GM19455 (cell line): ENCODE results near the gene GCK.
"Not testable (repeated sequence)": the region's sequence is repeated elsewhere in the genome, so short reads cannot be mapped to it uniquely, and the experiment has no call there.

Source experiments
- ATAC-seq: cut with Tn5 transposase; IDR thresholded peaks from one replicate; pipeline ENCODE4 v1.9.1; 2021; ENCODE audit not compliant: unreplicated experiment

The GCK gene

DNA sequence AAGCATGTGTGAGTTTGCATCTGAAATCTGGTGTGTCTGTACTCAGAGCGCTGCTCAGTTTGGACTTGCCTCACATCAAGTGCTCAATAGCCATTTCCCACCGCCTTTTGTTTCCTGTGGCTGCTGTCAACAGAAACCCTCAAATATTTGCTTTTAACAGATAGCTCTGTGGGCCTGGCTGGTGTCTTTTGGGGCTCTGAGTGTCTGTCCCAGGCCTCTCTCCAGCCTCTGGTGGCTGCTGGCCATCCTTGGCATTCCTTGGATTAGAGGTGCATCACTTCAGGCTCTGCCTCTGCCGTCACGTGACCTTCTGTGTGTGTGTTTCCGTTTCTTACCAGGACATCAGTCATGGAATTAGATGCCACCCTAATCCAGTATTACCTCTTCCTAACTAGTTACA lies 20.9 kb upstream of the GCK start:
- ATAC-seq = no peak

DNA sequence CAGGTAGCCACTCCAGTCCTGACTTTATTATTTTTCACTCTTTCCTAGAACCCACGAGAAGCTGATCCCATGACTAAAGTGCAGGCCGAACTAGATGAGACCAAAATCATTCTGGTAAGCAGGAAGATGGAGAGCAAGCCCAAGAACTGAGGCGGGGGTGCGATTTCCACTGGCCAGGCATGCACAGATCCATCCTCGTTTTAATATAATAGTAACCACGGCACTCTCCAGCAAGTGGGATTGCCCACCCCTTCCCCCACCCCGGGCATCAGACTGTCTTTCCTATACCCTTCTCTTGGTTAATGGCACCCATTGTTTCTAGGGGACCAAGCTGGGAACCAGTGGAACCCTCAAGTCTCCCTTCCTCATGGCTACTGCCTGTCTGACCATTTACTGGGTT lies 18.8 kb upstream of the GCK start:
- ATAC-seq = no peak

DNA sequence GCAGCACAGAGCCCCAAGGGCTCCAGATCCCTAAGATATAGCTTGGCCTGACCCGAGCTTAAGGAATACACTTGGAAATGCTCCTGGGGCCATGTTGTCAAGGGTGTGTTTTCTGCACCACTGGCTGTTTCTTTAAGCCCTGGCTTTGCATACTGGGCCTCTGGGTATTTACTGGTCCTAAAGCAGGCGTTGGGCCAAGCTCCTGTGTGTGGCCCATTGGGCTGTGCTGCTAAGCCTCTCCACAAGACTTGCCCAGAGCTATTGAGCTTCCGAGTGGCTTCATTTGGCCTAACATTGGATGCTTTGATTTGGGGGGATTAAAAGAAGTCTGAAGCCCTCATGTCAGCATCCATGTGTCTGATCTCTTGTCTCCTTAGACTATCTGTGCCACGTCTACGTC lies 16.8 kb upstream of the GCK start:
- no peak for ATAC-seq

DNA sequence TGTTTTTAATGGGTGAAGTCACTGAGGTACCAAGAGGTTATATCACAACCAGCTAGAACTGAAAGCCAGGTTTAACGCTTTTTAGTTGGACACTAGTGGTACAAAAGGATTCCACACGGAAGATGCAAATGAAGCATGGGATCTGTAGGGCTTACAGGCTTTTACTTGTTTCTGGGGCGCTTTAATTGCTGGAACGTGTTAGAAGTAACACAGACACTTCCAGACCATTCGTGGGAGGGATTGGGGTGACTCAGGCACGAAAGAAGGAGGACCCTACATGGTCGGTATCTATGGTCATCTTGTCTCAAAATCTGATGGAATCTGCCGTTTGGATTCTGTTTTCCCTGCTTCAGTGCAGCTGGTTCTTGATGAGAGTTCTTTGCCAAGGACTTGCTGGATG lies 12.6 kb upstream of the GCK start:
- ATAC-seq = no peak

DNA sequence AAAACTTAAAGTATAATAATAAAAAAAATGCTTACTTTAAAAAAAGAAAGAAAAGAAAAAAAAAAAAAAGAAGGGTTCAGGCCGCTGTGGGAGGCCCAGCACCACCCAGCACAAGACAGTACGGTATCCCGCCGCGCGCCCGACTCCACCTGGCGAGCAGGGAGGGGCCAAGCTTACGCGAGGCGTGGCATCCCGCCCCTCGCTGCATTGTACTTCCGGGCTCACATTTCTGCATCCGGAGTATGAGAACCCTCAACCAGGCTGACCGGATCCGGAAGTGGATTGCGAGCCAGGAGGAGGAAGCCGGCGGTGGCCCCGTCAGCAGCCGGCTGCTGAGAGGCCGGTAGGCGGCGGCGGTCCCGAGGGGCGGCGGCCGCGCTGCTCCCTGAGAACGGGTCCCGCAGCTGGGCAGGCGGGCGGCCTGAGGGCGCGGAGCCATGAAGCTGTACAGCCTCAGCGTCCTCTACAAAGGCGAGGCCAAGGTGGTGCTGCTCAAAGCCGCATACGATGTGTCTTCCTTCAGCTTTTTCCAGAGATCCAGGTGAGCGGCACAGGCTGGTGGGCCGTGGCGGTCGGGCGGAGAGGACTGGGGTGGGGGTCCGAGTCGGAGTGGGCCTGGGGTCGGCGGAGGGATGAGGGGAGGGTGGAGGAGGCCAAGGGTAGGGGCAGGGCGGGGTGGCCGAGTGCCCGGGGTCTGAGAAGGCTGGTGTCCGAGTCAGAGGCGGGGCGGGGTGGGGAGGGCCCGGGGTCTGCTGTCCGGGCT lies 11.6 kb upstream of the GCK start, which contains the start of gene YKT6:
YKT6 (plus strand) TSS at position 280 of the 763 bp plus-strand sequence; CDS start at position 438, 158 bp downstream.
- peak; percentile 98 for ATAC-seq

DNA sequence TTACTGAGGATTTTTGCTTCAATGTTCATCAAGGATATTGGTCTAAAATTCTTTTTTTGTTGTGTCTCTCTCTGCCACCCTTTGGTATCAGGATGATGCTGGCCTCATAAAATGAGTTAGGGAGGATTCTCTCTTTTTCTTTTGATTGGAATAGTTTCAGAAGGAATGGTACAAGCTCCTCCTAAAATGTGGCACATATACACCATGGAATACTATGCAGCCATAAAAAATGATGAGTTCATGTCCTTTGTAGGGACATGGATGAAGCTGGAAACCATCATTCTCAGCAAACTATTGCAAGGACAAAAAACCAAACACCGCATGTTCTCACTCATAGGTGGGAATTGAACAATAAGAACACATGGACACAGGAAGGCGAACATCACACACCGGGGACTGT lies 10.9 kb upstream of the GCK start:
- ATAC-seq = not testable (repeated sequence)

DNA sequence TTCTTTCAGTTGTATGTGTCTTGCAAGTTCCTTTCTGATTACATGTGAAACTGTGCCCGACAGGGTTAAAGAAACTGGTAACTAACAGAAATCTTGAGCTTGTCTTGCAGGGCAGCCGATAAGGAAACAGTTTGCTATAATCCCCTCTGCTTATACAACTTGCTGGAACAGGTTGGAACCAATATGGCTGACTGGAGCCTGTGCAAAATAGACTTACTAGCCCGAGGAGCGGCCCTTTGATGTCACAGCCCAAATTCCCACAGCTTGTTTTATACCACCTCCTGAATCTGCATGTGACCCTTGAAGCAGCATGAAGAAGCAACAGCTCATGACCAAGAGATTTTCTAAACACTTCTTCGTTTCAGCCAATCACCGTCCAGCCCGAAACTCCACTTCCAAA lies 8.2 kb upstream of the GCK start:
- no peak for ATAC-seq

DNA sequence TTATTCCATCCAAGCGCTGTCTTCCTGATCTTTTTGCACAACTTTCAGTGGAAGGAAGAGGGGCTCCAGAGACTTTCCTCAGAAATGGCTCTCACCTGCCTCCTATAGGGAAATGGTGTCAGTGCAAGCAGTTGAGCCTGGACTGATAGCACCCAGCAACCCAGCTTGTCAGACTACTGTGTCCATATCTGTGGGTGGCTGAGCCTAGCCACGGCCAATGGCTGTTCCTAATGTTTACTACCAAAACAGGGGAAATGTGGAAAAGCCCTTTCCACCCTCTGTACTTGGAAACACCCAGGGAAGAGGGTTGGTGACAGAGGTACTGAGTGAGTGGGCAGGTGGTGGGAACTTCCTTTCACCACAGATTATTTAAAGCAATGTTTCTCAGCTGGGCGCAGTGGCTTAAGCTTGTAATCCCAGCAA lies 7.2 kb upstream of the GCK start:
- no peak for ATAC-seq

DNA sequence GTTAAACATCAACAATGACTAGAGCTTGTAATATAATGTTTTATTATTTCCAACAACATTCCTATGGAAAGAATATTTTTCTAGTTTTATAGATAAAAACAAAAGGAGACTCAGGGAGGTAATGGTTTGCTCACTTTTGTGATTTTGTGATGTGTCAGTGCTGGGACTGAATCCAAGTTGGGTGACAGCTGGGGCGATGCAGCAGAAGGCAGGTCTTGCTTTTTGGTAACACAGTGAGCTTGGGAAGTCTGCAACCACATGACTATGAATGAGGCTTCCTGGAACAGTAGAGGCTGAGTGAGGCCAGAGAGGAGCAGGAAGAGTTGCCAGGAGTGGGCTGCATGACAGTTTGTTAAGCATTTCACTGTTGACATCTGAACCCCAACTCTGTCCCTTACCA lies 6.7 kb upstream of the GCK start:
- ATAC-seq = no peak

DNA sequence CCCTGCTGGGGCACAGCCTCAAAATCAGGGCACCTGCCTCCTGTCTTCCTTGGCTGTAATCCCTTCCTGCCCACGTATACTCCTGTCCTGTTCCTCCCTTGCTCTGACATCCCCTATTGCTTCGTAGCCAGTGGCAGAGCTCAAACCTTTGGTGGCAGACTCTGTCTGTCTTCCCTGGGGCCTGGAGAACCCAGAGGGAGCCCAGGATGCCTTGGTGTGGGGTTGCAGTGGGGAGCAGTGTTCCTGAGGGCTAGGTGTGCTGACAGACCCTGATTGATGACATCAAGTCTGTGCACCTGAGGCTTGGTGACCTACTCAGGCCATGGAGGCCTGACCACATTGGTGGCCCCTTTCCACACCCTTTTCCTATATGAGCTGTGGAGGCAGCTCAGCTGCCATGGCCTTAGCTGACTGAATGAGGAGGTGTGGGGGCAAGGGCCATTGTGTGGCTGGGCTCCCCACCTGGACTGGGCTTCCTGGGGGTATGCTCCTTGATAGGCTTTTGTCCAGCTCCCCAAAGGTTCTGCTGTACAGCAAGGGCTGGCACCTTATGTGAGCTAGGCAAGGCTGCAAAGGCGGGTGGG lies 5.4 kb upstream of the GCK start:
- no peak for ATAC-seq

DNA sequence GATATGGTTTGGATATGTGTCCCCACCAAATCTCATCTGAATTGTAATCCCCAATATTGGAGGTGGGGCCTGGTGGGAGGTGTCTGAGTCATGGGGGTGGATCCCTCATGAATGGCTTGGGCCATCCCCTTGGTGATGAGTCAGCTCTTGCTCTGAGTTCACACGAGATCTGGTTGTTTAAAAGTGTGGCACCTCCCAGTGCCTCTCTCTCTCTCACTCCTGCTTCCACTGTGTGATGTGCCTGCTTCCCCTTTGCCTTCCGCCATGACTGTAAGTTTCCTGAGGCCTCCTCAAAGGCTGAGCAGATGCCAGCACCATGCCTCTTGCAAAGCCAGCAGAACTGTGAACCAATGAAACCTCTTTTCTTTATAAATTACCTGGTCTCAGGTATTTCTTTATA lies 4.8 kb upstream of the GCK start:
- ATAC-seq = no peak

DNA sequence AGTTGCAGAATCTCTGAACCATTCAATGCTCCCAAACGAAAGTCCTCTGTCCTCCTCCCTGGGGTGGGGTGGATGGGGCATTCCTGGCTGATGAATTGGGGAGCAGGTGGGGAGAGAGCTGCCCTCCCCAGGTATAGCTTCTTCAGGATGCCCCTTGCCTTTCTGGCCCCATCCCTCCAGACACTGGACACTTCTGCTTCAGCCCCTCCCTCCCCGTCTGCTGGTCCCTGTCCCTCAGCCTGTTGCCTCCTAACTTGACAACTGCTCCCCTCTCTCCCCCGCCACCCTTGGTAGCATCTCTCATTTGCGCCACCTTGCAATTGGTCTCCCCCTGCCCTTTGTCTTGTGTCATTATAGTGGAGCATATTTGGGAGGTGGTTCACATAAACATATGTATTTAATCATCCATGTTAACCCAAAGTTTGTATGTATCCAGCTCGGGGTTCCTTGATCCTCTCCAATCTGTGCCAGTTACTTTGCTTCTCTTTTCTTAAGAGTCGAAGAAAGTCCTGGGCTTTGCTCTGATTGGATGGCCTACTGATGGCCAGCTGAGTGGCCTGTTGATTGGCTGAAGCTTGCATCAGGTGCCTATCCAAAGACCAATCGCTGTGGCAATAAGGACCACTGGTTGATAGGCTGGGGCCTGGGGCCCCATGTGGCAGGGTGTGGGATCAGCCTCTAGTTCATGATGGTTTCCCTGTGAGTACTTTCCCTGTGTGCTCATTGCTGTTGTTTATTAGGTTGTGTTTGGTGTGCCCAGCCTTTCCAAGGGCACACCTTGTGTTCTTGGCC lies 4.0 kb upstream of the GCK start:
- ATAC-seq = no peak

DNA sequence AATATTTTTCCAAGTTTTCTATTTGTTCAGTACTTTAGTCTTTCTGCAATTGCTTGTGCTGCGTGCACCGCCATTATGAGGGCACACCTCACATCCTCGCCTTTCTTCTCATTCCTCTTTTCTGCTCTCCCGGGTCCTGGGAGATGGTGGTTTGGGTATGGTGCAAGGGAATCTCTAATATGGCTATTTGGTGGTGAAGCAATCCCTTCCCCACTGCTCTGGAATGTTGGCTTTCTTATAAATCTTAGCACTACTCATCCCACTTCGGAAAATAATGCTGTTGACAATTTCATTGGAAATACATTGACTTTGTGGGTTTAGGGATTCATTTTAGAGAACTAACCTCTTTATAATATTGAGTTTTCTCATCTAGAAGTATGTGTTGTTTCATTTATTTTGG lies 1.9 kb upstream of the GCK start:
- no peak for ATAC-seq

DNA sequence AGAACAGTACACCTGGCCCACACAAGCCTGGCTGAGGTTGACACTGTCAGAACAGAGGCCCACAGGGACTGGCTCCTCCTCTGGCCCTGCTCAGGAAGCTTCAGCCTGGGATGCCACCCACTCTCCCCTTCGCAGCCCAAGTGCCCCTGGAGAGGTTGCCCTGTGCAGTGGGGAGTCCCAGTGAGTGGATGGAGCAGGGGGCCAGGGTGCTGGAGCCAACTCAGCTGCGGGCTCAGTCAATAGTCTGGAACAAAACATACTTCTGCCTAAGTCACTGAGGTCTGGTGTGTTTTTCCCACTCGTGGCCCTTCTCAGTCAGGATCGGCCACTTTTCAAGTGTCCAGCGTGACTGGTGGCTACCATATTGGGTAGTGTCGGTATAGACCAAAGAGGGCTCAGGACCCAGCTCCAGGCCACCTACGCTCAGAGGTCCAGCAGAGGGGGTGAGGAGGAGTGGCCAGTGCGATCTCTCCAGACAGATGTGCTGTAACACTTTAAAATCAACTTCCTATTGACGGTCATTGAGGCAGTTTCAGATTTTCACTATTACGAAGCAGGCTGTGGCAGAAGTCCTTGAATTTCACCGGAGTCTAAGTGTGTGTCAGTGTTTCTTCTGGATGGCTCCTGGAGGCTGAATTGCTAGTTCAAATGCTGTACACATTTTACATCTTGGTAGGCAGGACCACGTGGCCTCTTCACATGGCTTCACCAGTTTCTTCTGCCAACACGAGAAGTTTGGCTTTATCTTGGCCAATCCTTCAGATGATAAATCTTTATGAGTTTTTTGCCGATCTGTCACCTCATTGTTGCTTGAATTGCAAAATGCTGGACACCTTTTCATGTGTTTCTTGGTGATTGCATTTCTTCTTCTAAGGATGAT lies 994 bp upstream of the GCK start:
- no peak for ATAC-seq

DNA sequence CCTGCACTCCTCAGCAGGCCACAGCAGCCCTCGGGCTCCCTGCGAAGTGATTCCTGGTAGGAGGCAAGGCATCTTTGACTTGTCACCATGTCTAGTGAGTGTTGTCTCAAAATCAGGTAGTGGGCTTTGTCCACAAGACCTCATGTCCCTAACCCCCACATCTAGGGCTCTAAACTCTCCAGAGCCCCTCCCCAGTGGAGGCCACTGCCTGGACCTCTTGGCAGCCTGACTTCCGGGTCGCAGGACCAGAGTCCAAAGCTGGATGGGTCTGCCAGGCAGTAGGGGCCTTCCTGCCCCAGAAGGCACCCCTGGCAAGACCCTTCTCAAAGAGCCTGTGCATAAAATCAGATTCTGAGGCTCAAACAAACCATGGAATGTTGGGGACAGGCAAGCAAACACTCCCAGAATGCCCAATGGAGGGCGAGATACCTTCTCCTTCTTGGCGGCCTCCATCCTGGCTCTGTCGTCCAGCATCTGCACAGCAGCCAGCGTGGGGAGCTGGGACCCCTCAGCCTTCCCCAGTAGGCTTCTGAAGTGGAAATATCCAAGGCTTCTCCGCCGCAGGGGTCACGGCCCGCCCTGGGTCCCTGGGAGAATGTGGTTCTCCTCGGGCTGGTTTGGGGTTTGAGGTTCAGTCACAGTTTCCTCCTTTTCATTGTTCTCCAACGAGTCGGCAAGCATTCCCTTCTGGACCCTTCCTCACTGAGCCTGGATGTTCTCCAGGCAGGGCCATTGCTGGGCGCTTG lies 586 bp downstream of the GCK start:
- ATAC-seq = no peak

DNA sequence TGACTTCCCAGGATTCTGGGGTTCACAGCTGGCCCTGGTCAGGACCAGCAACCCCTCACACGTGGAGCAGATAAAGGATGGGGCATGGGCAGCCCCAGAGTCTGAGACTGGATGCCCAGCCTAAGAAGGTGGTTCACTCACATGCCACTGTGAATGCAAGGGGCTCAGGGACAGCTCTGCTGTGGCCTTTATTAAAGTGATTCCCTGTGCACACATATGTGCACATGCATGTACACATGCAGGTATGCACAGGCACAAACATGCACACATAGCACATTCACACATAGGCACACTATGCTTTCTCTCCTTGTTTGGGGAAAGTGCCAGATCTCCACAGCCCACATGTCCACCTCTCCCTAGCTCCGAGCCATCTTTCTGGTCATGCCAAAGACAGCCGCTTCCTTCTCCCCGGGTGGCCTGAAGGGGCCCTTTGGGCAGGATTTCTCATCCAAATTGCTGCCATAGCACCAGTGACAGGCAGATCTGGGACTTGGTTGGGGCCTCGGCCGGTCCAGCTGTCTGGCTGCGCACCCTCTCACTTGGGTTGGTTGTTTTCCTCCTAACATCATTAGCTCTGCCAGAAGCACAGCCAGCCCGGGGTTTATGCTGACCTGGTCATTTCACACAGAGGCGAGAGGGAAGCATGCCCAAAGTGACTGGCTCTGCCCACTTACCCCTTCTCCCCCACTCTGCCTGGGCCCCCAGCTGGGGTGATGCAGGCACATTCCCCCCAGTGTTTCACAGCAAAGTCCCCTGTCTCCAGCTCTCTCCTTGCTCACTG lies 1.4 kb downstream of the GCK start:
- ATAC-seq = no peak

DNA sequence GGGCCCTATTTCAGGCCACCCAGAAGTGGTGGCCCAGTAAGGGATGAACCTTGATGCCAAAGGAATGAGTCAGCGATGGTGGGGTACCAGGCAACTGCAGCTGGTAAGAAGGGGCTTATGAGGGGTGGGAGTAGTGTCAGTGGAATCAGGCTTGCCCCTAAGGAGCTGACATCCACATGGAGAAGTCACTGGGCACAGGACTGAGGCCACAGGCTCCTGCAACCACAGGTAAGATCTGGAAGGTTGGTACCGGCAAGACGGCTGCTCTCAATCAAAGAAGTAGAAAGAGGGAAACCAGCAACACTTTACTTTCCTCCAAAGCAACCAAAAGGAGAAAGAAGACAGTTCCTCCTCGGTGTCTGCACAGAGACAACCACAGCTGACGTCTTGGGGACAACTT lies 2.5 kb downstream of the GCK start:
- ATAC-seq = no peak

DNA sequence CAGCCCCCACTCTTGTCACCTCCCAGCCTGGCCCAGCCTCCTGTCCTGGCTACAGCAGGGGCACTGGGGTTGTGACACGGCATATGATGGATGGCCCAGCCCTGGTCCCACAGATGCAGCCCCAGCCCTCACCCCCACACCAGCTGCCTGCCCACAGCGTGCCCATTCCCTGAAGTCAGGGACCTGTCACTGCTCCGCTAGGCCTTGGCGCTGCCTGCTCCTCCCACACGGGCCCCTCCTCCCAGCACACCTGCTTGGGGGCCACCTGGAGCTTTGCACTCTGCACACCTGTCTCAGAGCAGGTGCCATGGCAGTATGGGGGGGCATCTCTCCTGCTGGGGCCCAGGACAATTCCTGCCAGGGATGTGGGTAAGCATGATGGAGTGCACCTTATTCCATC lies 3.5 kb downstream of the GCK start:
- ATAC-seq = no peak

DNA sequence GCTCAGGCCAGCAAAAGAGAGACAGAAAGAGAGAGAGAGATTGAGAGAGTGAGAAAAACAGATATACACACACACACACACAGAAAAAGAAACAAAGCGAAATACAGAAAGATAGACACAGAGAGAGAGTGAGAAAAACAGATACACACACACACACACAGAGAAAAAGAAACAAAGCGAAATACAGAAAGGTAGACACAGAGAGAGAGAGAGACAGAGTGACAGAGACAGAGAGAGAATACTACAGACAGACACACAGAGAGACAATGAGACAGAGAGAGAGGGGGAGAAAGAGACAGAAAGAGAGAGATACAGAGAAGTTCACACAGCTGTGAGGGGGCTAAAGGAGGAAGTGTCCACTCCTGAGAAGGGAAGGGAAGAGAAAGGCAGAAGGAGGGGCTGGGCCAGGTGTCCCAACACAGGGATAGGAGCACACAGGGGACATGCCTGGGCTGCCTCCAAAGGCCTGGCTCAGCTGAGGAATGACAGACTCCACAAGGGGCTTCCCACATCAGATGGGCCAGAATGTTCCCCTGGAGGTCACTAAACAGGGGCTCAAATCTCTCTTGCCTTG lies 4.3 kb downstream of the GCK start:
- ATAC-seq = no peak
